Liver (tissue), 9 donors: ENCODE measurements around the gene FNIP1. TPM values are rescaled to one million over a fixed set of nuclear protein-coding genes. Genes with fewer than 3 reads are reported as not detected.

Experiments
- DNase-seq: peaks from one replicate; pipeline ENCODE4 v3.0.0-alpha.2; 2017; ENCODE audit warnings: low spot score
- H3K27ac ChIP-seq, 2 donors: one replicate each; pipeline ENCODE4 v1.7.0; 2013; ENCODE audit warnings: inconsistent platforms in 2 of 2, low read length in 2 of 2, control low read depth in 1 of 2, low read depth in 1 of 2, mild to moderate bottlenecking in 1 of 2
- H3K27me3 ChIP-seq, 4 donors: one replicate each; pipeline versions ENCODE4 v1.6.1 to v1.7.0; 2013; ENCODE audit warnings: low read length in 3 of 4, inconsistent platforms in 1 of 4, mild to moderate bottlenecking in 1 of 4, moderate library complexity in 1 of 4; ENCODE audit not compliant: control insufficient read depth in 4 of 4, insufficient read depth in 4 of 4
- H3K36me3 ChIP-seq, 4 donors: one replicate each; pipeline versions ENCODE4 v1.6.1 to v1.7.0; 2013; ENCODE audit warnings: low read length in 3 of 4, mild to moderate bottlenecking in 3 of 4, low read depth in 1 of 4, moderate library complexity in 1 of 4; ENCODE audit not compliant: control insufficient read depth in 4 of 4, insufficient read depth in 3 of 4
- H3K4me1 ChIP-seq, 4 donors: one replicate each; pipeline versions ENCODE4 v1.6.1 to v1.7.0; 2013; ENCODE audit warnings: low read length in 3 of 4, mild to moderate bottlenecking in 3 of 4, moderate library complexity in 1 of 4; ENCODE audit not compliant: control insufficient read depth in 4 of 4, insufficient read depth in 4 of 4
- H3K4me3 ChIP-seq, 3 donors: one replicate each; pipeline versions ENCODE4 v1.6.1 to v1.7.0; 2013; ENCODE audit warnings: low read length in 3 of 3, control low read depth in 1 of 3, low read depth in 1 of 3, mild to moderate bottlenecking in 1 of 3
- H3K9ac ChIP-seq, 2 donors: one replicate each; pipeline ENCODE4 v1.7.0; 2013; ENCODE audit warnings: low read length in 2 of 2, mild to moderate bottlenecking in 2 of 2, moderate library complexity in 2 of 2, control low read depth in 1 of 2, low read depth in 1 of 2
- H3K9me3 ChIP-seq, 4 donors: one replicate each; pipeline versions ENCODE4 v1.6.1 to v1.7.0; 2013; ENCODE audit warnings: low read length in 3 of 4; ENCODE audit not compliant: control insufficient read depth in 4 of 4
- CTCF ChIP-seq: fragments of 150-350 bp; IDR thresholded peaks from 2 replicates; pipeline ENCODE4 v1.5.1; 2017; ENCODE audit warnings: improper control_type of control experiment, low read depth, low read length; ENCODE audit not compliant: missing input control
- EGR1 ChIP-seq, 2 donors: IDR thresholded peaks; 2 replicates each; pipeline ENCODE4 v1.6.1; 2016 to 2018; ENCODE audit warnings: antibody characterized with exemption in 2 of 2, low read depth in 2 of 2
- FOXA2 ChIP-seq: IDR thresholded peaks from 2 replicates; pipeline ENCODE4 v1.6.1; 2016; ENCODE audit warnings: antibody characterized with exemption
- GABPA ChIP-seq, 2 donors: IDR thresholded peaks in 1 of 2; conservative IDR thresholded peaks in 1 of 2; 2 replicates each; pipeline ENCODE4 v1.6.1; 2016; ENCODE audit warnings: antibody characterized with exemption in 2 of 2, mild to moderate bottlenecking in 1 of 2, moderate library complexity in 1 of 2
- HNF4A ChIP-seq, 2 donors: conservative IDR thresholded peaks; 2 replicates each; pipeline ENCODE4 v1.6.1; 2016; ENCODE audit warnings: antibody characterized with exemption in 2 of 2, mild to moderate bottlenecking in 2 of 2
- HNF4G ChIP-seq: IDR thresholded peaks from 2 replicates; pipeline ENCODE4 v1.6.1; 2016; ENCODE audit warnings: antibody characterized with exemption
- JUND ChIP-seq, 2 donors: IDR thresholded peaks; 2 replicates each; pipeline ENCODE4 v1.6.1; 2016; ENCODE audit warnings: antibody characterized with exemption in 2 of 2
- MAX ChIP-seq: IDR thresholded peaks from 2 replicates; pipeline ENCODE4 v1.6.1; 2016; ENCODE audit warnings: antibody characterized with exemption
- NR2F2 ChIP-seq: IDR thresholded peaks from 2 replicates; pipeline ENCODE4 v1.6.1; 2016; ENCODE audit warnings: antibody characterized with exemption
- RAD21 ChIP-seq, 2 donors: IDR thresholded peaks; 2 replicates each; pipeline ENCODE4 v1.6.1; 2016; ENCODE audit warnings: antibody characterized with exemption in 2 of 2, mild to moderate bottlenecking in 2 of 2
- RXRA ChIP-seq, 2 donors: IDR thresholded peaks; 2 replicates each; pipeline ENCODE4 v1.6.1; 2017 to 2018; ENCODE audit warnings: antibody characterized with exemption in 2 of 2, mild to moderate bottlenecking in 1 of 2
- SP1 ChIP-seq: IDR thresholded peaks from 2 replicates; pipeline ENCODE4 v1.6.1; 2018; ENCODE audit warnings: antibody characterized with exemption, mild to moderate bottlenecking
- TAF1 ChIP-seq: conservative IDR thresholded peaks from 2 replicates; pipeline ENCODE4 v1.6.1; 2016; ENCODE audit warnings: antibody characterized with exemption, mild to moderate bottlenecking
- YY1 ChIP-seq: IDR thresholded peaks from 2 replicates; pipeline ENCODE4 v1.6.1; 2016; ENCODE audit warnings: antibody characterized with exemption, mild to moderate bottlenecking
- ZBTB33 ChIP-seq: IDR thresholded peaks from 2 replicates; pipeline ENCODE4 v1.6.1; 2016; ENCODE audit warnings: antibody characterized with exemption
- WGBS: extraction: QIAGEN DNeasy Blood & Tissue Kit; methylation state at CpG from one replicate; pipeline ENCODE4 v1.1.7; 2013; 5-methylcytosine and 5-hydroxymethylcytosine counted together
- polyA plus RNA-seq, 2 donors: library from polyadenylated mRNA; stranded (reverse) in 1 of 2; unstranded in 1 of 2; fragments of 200-250 nt in 1 of 2; fragments of >200 nt in 1 of 2; fragmentation: Nextera tagmentation in 1 of 2; extraction: Ambion mirVana in 1 of 2; gene quantifications; one replicate each; pipeline versions ENCODE4 v1.2.1 to v1.2.3, GENCODE V29; 2013 to 2015
- total RNA-seq, 2 donors: library from RNA; depleted of rRNA; stranded (reverse); fragments of >200 nt; gene quantifications; one replicate each; pipeline ENCODE4 v1.2.3, GENCODE V29; 2014
- TF ChIP-seq, protein P1 (sequence below): IDR thresholded peaks from 2 replicates; pipeline ENCODE4 v1.6.1; 2016; ENCODE audit warnings: antibody characterized with exemption
- donor health status: healthy.
- donor health status: healthy.
- donor health status: healthy.
- donor health status: healthy.
- donor health status: healthy.

Gene FNIP1
- total and polyA plus RNA-seq, 4 donors, result 3.7 to 34.0 (median 13.8) TPM

DNA sequence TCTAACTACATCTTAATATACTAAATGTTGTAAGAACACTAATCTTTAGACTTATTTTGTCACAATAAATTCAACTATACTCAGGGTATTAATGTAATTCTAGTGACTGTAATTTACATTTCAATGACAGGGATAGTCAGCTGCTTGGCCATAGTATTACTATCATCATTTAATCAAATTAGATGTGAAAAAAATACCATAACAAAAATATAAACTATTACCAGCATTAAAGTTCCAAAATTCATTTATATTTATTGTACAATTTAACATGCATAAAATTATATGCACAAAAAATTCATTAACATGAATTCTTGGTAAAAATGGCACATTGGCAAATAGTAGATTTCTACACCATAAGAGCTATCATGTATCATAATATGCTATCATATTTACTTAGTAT is 28.9 kb downstream of the FNIP1 start:
- TF ChIP-seq EGR1 (IDR thresholded peaks at IDR 0.05; ENCODE audit: low read depth in 2 of 2) (no peak), CTCF (no peak), MAX (no peak), YY1 (no peak), HNF4A (conservative IDR thresholded peaks at IDR 0.05) (no peak), NR2F2 (no peak), TAF1 (no peak), HNF4G (no peak), RAD21 (IDR thresholded peaks at IDR 0.05) (no peak), JUND (IDR thresholded peaks at IDR 0.05) (no peak), ZBTB33 (no peak), RXRA (IDR thresholded peaks at IDR 0.05) (no peak), SP1 (no peak), GABPA (IDR thresholded peaks at IDR 0.05 in 1 of 2, conservative IDR thresholded peaks at IDR 0.05 in 1 of 2) (no peak)
- TF ChIP-seq, protein P1, sequence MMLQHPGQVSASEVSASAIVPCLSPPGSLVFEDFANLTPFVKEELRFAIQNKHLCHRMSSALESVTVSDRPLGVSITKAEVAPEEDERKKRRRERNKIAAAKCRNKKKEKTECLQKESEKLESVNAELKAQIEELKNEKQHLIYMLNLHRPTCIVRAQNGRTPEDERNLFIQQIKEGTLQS, result no peak
- Histone ChIP-seq H3K27ac (no peak overlapping the region), H3K9ac (no peak overlapping the region), H3K9me3 (no peaks in the 10 kb centered on the region), H3K4me1 (peaks cover 0 to 10% (median 3%) of the 10 kb centered on the region in 4 donors), H3K4me3 (no peak overlapping the region), H3K36me3 (peaks cover 0 to 2% (median 0%) of the 10 kb centered on the region in 4 donors), H3K27me3 (no peaks in the 10 kb centered on the region)
- no peak for DNase-seq

GRCh38 chr5:131766689-131767088 is 30.1 kb downstream of the FNIP1 start:
- H3K27me3 ChIP-seq, result no peaks in the 10 kb centered on the region
- no peak for DNase-seq
- H3K4me3 ChIP-seq, result no peak overlapping the region
- TF ChIP-seq NR2F2, result peak; percentile 54
- no peak for TF ChIP-seq HNF4G
- peaks cover 0 to 10% (median 3%) of the 10 kb centered on the region in 4 donors for H3K4me1 ChIP-seq
- H3K9ac ChIP-seq, result no peak overlapping the region
- WGBS, result 81% methylated on average over 3 of the region's 3 CpGs
- H3K36me3 ChIP-seq, result peaks cover 0 to 2% (median 0%) of the 10 kb centered on the region in 4 donors
- no peak overlapping the region for H3K27ac ChIP-seq
- no peaks in the 10 kb centered on the region for H3K9me3 ChIP-seq

- DNase-seq, result no peak
- H3K4me1 ChIP-seq, result peaks cover 0 to 9% (median 3%) of the 10 kb centered on the region in 4 donors
- no peak overlapping the region for H3K4me3 ChIP-seq
- no peak overlapping the region for H3K27ac ChIP-seq
- no peaks in the 10 kb centered on the region for H3K27me3 ChIP-seq
- H3K36me3 ChIP-seq, result peaks cover 0 to 2% (median under 1%) of the 10 kb centered on the region in 4 donors
- no peak overlapping the region for H3K9ac ChIP-seq
- TF ChIP-seq, protein P1, result no peak
- TF ChIP-seq FOXA2 (no peak), SP1 (no peak), MAX (no peak), HNF4A (conservative IDR thresholded peaks at IDR 0.05) (no peak), NR2F2 (no peak), RAD21 (IDR thresholded peaks at IDR 0.05) (no peak), JUND (IDR thresholded peaks at IDR 0.05) (no peak), RXRA (IDR thresholded peaks at IDR 0.05) (no peak), EGR1 (IDR thresholded peaks at IDR 0.05; ENCODE audit: low read depth in 2 of 2) (no peak), TAF1 (no peak)
- WGBS, result 95% methylated on average over 1 of the region's 1 CpG
- H3K9me3 ChIP-seq, result no peaks in the 10 kb centered on the region
These were observed 31.6 kb downstream of the FNIP1 start for GRCh38 chr5:131765261-131765660.
